Nephron (organoid): ENCODE measurements around the gene SLC12A3.

Source experiments
- H3K27ac Mint-ChIP-seq, 3 experiments: 2 replicates each; pipeline ENCODE4 v1.8.0; 2020; ENCODE audit warnings: mixed read lengths in 3 of 3, mild to moderate bottlenecking in 2 of 3, moderate library complexity in 1 of 3
- H3K27me3 Mint-ChIP-seq: 2 replicates; pipeline ENCODE4 v1.8.0; 2021; ENCODE audit warnings: low read depth, mild to moderate bottlenecking, moderate library complexity, mixed read lengths
- H3K36me3 Mint-ChIP-seq: 2 replicates; pipeline ENCODE4 v1.8.0; 2020; ENCODE audit warnings: low read depth, mixed read lengths
- H3K4me1 Mint-ChIP-seq: 2 replicates; pipeline ENCODE4 v1.8.0; 2020; ENCODE audit warnings: mixed read lengths
- H3K4me3 Mint-ChIP-seq, 3 experiments: 2 replicates each; pipeline ENCODE4 v1.8.0; 2020; ENCODE audit warnings: mild to moderate bottlenecking in 3 of 3, mixed read lengths in 3 of 3, moderate library complexity in 2 of 3
- H3K9me3 Mint-ChIP-seq: 2 replicates; pipeline ENCODE4 v1.8.0; 2020; ENCODE audit warnings: mixed read lengths
- TF ChIP-seq, protein P1 (sequence below), 3 experiments: fragments of 200-600 bp; sonication (generic); IDR thresholded peaks; one replicate each; pipeline ENCODE4 v1.5.0; 2021; ENCODE audit warnings: antibody characterized with exemption in 3 of 3; ENCODE audit not compliant: unreplicated experiment in 3 of 3

The SLC12A3 gene

DNA sequence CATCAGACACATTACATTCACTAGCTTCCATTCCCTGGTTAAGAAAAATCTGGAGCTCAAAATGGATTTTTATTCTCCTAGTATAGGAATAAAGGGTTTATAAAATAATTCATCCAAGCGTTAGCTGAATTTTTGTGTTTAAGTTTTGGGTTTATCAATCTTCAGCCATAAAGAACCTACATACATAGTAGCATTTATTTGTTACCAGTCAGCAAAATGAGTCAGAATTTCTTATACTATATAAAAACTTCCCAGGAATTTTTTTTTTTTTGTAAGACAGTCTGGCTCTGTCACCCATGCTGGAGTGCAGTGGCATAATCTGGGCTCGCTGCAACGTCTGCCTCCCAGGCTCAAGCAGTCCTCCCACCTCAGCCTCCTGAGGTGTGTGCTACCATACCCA lies 40.2 kb upstream of the SLC12A3 start:
- Mint-ChIP-seq H3K4me1 (no peaks in the 10 kb centered on the region), H3K27ac (no peak overlapping the region), H3K9me3 (no peaks in the 10 kb centered on the region), H3K4me3 (no peak overlapping the region), H3K36me3 (peaks cover 34% of the 10 kb centered on the region), H3K27me3 (no peaks in the 10 kb centered on the region)
- TF ChIP-seq, protein P1, sequence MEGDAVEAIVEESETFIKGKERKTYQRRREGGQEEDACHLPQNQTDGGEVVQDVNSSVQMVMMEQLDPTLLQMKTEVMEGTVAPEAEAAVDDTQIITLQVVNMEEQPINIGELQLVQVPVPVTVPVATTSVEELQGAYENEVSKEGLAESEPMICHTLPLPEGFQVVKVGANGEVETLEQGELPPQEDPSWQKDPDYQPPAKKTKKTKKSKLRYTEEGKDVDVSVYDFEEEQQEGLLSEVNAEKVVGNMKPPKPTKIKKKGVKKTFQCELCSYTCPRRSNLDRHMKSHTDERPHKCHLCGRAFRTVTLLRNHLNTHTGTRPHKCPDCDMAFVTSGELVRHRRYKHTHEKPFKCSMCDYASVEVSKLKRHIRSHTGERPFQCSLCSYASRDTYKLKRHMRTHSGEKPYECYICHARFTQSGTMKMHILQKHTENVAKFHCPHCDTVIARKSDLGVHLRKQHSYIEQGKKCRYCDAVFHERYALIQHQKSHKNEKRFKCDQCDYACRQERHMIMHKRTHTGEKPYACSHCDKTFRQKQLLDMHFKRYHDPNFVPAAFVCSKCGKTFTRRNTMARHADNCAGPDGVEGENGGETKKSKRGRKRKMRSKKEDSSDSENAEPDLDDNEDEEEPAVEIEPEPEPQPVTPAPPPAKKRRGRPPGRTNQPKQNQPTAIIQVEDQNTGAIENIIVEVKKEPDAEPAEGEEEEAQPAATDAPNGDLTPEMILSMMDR (IDR thresholded peaks at IDR 0.05; ENCODE audit: unreplicated experiment in 3 of 3) = no peak

DNA sequence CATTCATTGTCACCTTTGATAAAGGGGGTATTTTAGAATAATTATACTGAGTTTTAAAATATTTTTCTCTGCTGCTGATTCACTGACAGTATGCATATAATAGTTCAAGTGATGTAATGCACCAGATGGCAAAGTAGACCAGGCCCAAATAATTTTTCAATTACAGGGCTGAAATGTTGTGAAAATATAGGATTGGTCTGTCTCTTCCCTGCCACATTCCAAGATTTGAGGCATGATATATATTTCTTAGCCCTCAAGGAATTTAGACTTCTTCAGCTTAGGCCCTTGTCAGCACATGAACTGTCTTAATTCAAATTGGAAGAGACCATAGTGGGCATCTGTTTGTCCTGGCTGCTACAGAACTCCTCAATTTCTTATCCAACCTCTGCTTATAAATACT lies 39.2 kb upstream of the SLC12A3 start:
- Mint-ChIP-seq H3K4me3 (no peak overlapping the region), H3K9me3 (no peaks in the 10 kb centered on the region), H3K4me1 (no peaks in the 10 kb centered on the region), H3K27ac (no peak overlapping the region), H3K36me3 (peaks cover 31% of the 10 kb centered on the region), H3K27me3 (no peaks in the 10 kb centered on the region)
- TF ChIP-seq, protein P1 (IDR thresholded peaks at IDR 0.05; ENCODE audit: unreplicated experiment in 3 of 3) = no peak

DNA sequence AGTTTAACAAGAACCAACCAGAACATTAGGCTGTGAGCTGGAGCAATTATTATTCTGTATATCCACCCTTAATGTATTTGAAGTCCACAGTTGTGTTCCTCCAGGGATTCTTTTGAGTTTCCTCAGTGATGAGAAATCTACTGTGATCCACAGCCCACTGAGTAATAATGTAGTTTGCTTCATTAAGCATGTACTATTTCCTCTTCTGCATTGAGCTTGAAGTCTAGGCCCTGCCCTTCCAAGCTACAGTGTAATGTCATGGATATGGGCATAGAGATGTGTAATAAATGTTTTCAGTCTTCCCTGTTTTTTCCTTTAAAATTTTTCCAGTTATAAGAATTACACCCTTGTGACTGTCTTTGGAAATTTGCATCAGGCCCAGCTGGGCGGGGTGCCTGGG lies 36.4 kb upstream of the SLC12A3 start:
- H3K4me3 Mint-ChIP-seq = no peak overlapping the region
- TF ChIP-seq, protein P1 (IDR thresholded peaks at IDR 0.05; ENCODE audit: unreplicated experiment in 3 of 3) = no peak
- no peaks in the 10 kb centered on the region for H3K4me1 Mint-ChIP-seq
- H3K9me3 Mint-ChIP-seq = no peaks in the 10 kb centered on the region
- peaks cover 53% of the 10 kb centered on the region for H3K36me3 Mint-ChIP-seq
- no peak overlapping the region for H3K27ac Mint-ChIP-seq
- no peaks in the 10 kb centered on the region for H3K27me3 Mint-ChIP-seq

DNA sequence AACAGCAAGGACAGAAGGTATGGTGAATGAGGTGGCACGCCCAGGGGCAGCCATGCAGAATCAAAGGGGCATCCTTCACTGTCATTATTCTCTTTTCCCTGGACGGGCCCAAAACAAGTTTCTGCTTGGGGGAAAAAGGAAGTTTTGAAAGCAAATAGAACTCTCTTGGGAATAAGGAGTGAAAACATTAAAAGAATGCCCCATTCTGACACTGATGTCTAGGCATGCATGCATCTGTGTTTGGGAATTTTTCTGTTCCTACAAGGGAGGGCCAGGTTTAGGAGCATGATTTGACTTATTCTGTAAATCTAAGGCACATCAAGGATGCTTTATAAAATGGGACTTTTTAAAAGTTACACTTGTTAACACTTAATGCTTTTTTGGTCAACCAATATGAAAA lies 34.3 kb upstream of the SLC12A3 start:
- H3K4me1 Mint-ChIP-seq = no peaks in the 10 kb centered on the region
- H3K27ac Mint-ChIP-seq = no peak overlapping the region
- peaks cover 51% of the 10 kb centered on the region for H3K36me3 Mint-ChIP-seq
- no peaks in the 10 kb centered on the region for H3K27me3 Mint-ChIP-seq
- H3K4me3 Mint-ChIP-seq = no peak overlapping the region
- no peaks in the 10 kb centered on the region for H3K9me3 Mint-ChIP-seq
- TF ChIP-seq, protein P1 (IDR thresholded peaks at IDR 0.05; ENCODE audit: unreplicated experiment in 3 of 3) = no peak

DNA sequence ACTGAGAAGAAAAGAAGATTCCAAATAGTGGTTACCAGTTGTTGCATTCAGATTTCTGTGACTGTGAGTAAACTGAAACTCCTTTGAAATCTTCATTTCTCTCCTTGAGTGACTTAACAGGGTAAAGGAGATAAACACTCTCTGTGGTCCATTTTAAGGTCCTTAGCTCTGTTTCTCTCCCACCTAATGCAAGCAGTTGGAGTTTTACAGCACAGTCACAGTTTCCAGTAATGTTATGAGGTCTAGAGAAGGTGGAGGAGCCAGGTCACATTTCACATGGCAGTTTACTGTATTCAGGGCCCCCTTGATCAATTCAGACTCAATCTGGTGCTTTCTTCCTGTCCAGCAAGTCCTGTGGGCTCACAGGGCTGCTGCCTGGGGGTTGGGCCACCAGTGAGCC lies 32.2 kb upstream of the SLC12A3 start:
- Mint-ChIP-seq H3K27ac (no peak overlapping the region), H3K4me1 (no peaks in the 10 kb centered on the region), H3K9me3 (no peaks in the 10 kb centered on the region), H3K27me3 (no peaks in the 10 kb centered on the region), H3K36me3 (peaks cover 52% of the 10 kb centered on the region), H3K4me3 (no peak overlapping the region)
- TF ChIP-seq, protein P1 (IDR thresholded peaks at IDR 0.05; ENCODE audit: unreplicated experiment in 3 of 3) = no peak

DNA sequence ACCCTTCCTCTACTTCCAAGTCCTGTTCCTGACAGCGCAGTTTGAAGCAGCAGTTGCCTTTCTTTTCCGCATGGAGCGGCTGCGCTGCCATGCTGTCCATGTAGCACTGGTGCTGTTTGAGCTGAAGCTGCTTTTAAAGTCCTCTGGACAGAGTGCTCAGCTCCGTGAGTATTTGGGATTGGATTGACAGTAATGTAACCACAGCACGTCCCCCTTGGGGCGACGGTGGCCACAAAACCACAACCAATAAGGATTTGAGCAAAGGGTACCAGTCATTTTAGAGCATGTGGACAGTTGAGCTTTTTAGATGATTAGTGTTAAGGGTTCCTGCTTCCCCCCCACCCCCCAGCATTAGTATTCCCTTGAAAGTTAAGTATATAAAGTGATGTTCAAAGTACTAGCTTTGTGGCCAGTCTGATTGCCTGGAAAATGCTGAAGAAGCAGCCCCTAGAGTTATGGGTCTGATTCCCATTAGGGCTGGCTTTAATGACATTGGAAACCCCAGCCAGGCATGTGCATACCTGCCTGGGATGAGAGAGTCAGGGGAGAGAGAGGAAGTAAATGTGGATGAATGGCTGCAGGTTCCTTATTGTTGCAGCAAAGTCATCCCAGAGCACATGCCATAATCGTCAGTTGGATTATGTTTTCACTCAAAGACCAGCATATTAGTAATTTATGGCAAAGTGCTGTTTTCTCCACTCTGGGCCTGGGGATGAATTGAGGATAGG lies 31.6 kb upstream of the SLC12A3 start:
- H3K27ac Mint-ChIP-seq = no peak overlapping the region
- no peaks in the 10 kb centered on the region for H3K4me1 Mint-ChIP-seq
- H3K27me3 Mint-ChIP-seq = no peaks in the 10 kb centered on the region
- H3K4me3 Mint-ChIP-seq = no peak overlapping the region
- no peaks in the 10 kb centered on the region for H3K9me3 Mint-ChIP-seq
- TF ChIP-seq, protein P1 (IDR thresholded peaks at IDR 0.05; ENCODE audit: unreplicated experiment in 3 of 3) = no peak
- peaks cover 58% of the 10 kb centered on the region for H3K36me3 Mint-ChIP-seq
